Natural killer cell (primary cell): ENCODE results near the gene LTA. TPM values are rescaled to one million over a fixed set of nuclear protein-coding genes. Genes with fewer than 3 reads are reported as not detected.
A peak's percentile ranks its signal among the peaks of the same experiment; 100 is the strongest.

Experiments
- ATAC-seq, 3 donors: fragments of 150-1000 bp in 2 of 3; fragments of 200-7000 bp in 1 of 3; cut with Tn5 transposase; 1 replicate in 1 of 3; 2 replicates in 2 of 3; pipeline ENCODE4 v1.10.0; 2021; ENCODE audit warnings: mild to moderate bottlenecking in 2 of 3, moderate library complexity in 2 of 3
- DNase-seq, 2 donors: peaks; one replicate each; pipeline versions ENCODE4 v3.0.0 to v3.0.0-alpha.2; 2013 to 2021; ENCODE audit warnings: mixed read lengths in 1 of 2
- H3K27ac ChIP-seq: one replicate; pipeline ENCODE4 v1.5.1; 2013; ENCODE audit warnings: mild to moderate bottlenecking, low read length
- H3K27me3 ChIP-seq: one replicate; pipeline ENCODE4 v1.6.1; 2013; ENCODE audit warnings: low read length; ENCODE audit not compliant: control insufficient read depth, insufficient read depth
- H3K36me3 ChIP-seq: one replicate; pipeline ENCODE4 v1.6.1; 2013; ENCODE audit warnings: low read length; ENCODE audit not compliant: control insufficient read depth, insufficient read depth
- H3K4me1 ChIP-seq: one replicate; pipeline ENCODE4 v1.6.1; 2013; ENCODE audit warnings: low read length; ENCODE audit not compliant: control insufficient read depth, insufficient read depth
- H3K4me3 ChIP-seq: one replicate; pipeline ENCODE4 v1.5.1; 2013; ENCODE audit warnings: low read length
- H3K9me3 ChIP-seq: one replicate; pipeline ENCODE4 v1.6.1; 2013; ENCODE audit warnings: low read length; ENCODE audit not compliant: control insufficient read depth, insufficient read depth
- H3K27ac Mint-ChIP-seq, 2 donors: one replicate each; pipeline ENCODE4 v1.8.0; 2022; ENCODE audit warnings: mild to moderate bottlenecking in 2 of 2, mixed read lengths in 2 of 2, moderate library complexity in 1 of 2
- H3K27me3 Mint-ChIP-seq, 2 donors: one replicate each; pipeline ENCODE4 v1.8.0; 2022; ENCODE audit warnings: low read depth in 2 of 2, mixed read lengths in 2 of 2
- H3K36me3 Mint-ChIP-seq: one replicate; pipeline ENCODE4 v1.8.0; 2022; ENCODE audit warnings: mixed read lengths
- H3K4me1 Mint-ChIP-seq, 2 donors: one replicate each; pipeline ENCODE4 v1.8.0; 2022; ENCODE audit warnings: mixed read lengths in 2 of 2
- H3K4me3 Mint-ChIP-seq: one replicate; pipeline ENCODE4 v1.8.0; 2022; ENCODE audit warnings: mild to moderate bottlenecking, moderate library complexity, mixed read lengths
- H3K9me3 Mint-ChIP-seq, 2 donors: one replicate each; pipeline ENCODE4 v1.8.0; 2022; ENCODE audit warnings: mixed read lengths in 2 of 2
- WGBS: methylation state at CpG from one replicate; pipeline ENCODE4 v1.1.7; 2013; ENCODE audit warnings: missing lambda C conversion rate; ENCODE audit not compliant: insufficient coverage; 5-methylcytosine and 5-hydroxymethylcytosine counted together
- intact Hi-C: fragments of 100-400 bp; cut with micrococcal nuclease; formaldehyde crosslinking; loops from one replicate; pipeline ENCODE4 v1.14.2; 2022
- total RNA-seq, 4 donors: library from RNA; stranded (reverse); fragments of 120-200 nt in 1 of 4; gene quantifications; one replicate each; pipeline versions ENCODE4 v1.2.3 to v1.2.4, GENCODE V29; 2013 to 2022
- TF ChIP-seq, protein P1 (sequence below): fragments of 200-600 bp; IDR thresholded peaks from one replicate; pipeline ENCODE4 v1.8.0; 2022; ENCODE audit warnings: antibody characterized with exemption

LTA gene
- total RNA-seq, 3 donors from 2014 or later (not counting 1 experiment from before 2014, with no cell fraction given), result 7.6 to 13.1 (median 8.7) TPM

DNA sequence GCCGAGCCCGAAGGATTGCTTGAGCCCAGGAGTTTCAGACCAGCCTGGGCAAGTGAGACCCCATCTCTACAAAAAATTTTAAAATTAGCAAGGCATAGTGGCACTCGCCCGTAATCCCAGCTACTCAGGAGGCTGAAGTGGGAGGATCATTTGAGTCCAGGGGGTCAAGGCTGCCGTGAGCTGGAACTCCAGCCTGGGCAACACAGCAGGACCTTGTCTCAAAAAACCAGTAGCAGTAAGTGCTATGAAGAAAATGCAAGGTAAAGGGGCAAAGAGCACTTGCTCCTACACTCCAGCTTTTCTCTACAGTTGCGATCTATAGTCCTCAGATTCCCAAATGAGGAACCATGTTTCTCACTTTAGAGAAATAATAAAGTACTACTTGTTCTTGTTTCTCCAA lies 28.4 kb upstream of the LTA start:
- no peak overlapping the region for H3K4me3 Mint-ChIP-seq
- 100% methylated on average over 5 of the region's 6 CpGs for WGBS
- no peak for ATAC-seq

DNA sequence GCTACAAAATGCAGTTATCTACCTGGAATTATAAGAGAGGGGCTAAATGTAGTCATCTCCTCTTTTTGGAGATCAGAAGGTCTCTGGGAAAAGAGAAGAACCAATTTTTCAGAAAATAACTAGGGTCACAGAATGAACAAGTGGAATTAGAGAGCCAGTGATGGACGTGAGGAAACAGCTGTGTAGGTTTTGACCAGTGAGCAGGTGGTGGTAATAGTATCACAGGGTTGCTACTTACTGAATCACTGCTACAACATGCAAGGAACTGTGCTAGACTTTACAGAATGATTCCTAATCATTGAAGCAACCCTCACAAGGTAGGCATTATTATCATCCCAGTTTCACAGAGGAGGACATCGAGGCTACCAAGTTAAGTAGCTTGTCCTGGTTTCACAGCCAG lies 27.4 kb upstream of the LTA start:
- peaks cover 40% of the 10 kb centered on the region for H3K4me1 ChIP-seq
- peak overlapping the region; percentile 22 for H3K4me3 Mint-ChIP-seq
- no peak for DNase-seq

More for the DNA sequence above, 28.4 kb upstream of the LTA start:
- Histone ChIP-seq H3K9me3 (no peaks in the 10 kb centered on the region), H3K27me3 (no peaks in the 10 kb centered on the region), H3K36me3 (peaks cover 17% of the 10 kb centered on the region), H3K4me1 (peaks cover 50% of the 10 kb centered on the region), H3K27ac (no peak overlapping the region), H3K4me3 (no peak overlapping the region)
- Mint-ChIP-seq H3K27ac (peak overlapping the region in 1 of 2 donors; percentile 96), H3K9me3 (no peaks in the 10 kb centered on the region), H3K27me3 (no peaks in the 10 kb centered on the region), H3K36me3 (peaks cover 19% of the 10 kb centered on the region), H3K4me1 (peaks cover 62 to 63% of the 10 kb centered on the region in 2 donors)
- intact Hi-C loops, result loop anchor here (5.0 to 10.0 kb wide), 3 partner anchors 124 to 289 kb away; partner anchors contain the start of genes CLIC1, CSNK2B and LY6G5B
- no peak for DNase-seq
- TF ChIP-seq, protein P1, sequence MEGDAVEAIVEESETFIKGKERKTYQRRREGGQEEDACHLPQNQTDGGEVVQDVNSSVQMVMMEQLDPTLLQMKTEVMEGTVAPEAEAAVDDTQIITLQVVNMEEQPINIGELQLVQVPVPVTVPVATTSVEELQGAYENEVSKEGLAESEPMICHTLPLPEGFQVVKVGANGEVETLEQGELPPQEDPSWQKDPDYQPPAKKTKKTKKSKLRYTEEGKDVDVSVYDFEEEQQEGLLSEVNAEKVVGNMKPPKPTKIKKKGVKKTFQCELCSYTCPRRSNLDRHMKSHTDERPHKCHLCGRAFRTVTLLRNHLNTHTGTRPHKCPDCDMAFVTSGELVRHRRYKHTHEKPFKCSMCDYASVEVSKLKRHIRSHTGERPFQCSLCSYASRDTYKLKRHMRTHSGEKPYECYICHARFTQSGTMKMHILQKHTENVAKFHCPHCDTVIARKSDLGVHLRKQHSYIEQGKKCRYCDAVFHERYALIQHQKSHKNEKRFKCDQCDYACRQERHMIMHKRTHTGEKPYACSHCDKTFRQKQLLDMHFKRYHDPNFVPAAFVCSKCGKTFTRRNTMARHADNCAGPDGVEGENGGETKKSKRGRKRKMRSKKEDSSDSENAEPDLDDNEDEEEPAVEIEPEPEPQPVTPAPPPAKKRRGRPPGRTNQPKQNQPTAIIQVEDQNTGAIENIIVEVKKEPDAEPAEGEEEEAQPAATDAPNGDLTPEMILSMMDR, result no peak

DNA sequence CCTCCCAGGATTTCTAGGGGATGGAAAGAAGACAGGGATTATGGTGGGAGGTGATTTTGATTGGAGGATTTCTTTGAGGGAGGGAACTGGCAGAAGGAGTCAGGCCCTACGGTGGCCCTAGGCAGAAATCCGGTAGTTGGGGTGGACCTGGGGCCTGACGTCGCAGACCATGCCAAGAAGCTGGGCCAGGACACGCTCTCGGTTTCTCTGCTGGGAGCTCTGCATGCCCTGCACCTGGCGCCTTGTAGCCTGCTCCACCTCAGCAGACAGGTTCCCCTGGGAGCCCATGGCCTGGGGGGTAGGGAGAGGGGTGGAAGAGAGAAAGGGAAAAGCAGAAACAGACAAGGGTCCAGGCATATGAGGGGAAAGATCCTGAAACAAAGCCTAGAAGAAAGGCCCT lies 26.8 kb upstream of the LTA start:
- no peaks in the 10 kb centered on the region for H3K27me3 ChIP-seq
- H3K27ac Mint-ChIP-seq, result peak overlapping the region in 1 of 2 donors; percentile 21
- DNase-seq, result no peak
- H3K4me1 Mint-ChIP-seq, result peaks cover 45 to 52% of the 10 kb centered on the region in 2 donors
- TF ChIP-seq, protein P1, result no peak
- peak overlapping the region; percentile 41 for H3K4me3 Mint-ChIP-seq
- 95% methylated on average over 7 of the region's 7 CpGs for WGBS
- H3K4me1 ChIP-seq, result peaks cover 34% of the 10 kb centered on the region
- H3K36me3 Mint-ChIP-seq, result peaks cover 7% of the 10 kb centered on the region
- ATAC-seq, result no peak
- no peaks in the 10 kb centered on the region for H3K9me3 ChIP-seq
- H3K9me3 Mint-ChIP-seq, result no peaks in the 10 kb centered on the region
- peaks cover under 1% of the 10 kb centered on the region for H3K36me3 ChIP-seq
- intact Hi-C loops, result loop anchor here (10.0 kb wide), 1 partner anchor 190 kb away; the partner anchor contains the start of gene CLIC1
- H3K27ac ChIP-seq, result no peak overlapping the region
- H3K4me3 ChIP-seq, result no peak overlapping the region
- H3K27me3 Mint-ChIP-seq, result no peaks in the 10 kb centered on the region

More for the DNA sequence above, 27.4 kb upstream of the LTA start:
- Mint-ChIP-seq H3K4me1 (peaks cover 51 to 58% of the 10 kb centered on the region in 2 donors), H3K36me3 (peaks cover 13% of the 10 kb centered on the region), H3K27me3 (no peaks in the 10 kb centered on the region), H3K9me3 (no peaks in the 10 kb centered on the region), H3K27ac (peak overlapping the region in 1 of 2 donors; percentile 21)
- Histone ChIP-seq H3K36me3 (peaks cover 7% of the 10 kb centered on the region), H3K9me3 (no peaks in the 10 kb centered on the region), H3K4me3 (no peak overlapping the region), H3K27me3 (no peaks in the 10 kb centered on the region), H3K27ac (no peak overlapping the region)
- ATAC-seq, result no peak
- 85% methylated on average over 2 of the region's 2 CpGs for WGBS
- TF ChIP-seq, protein P1, result no peak
- intact Hi-C loops, result loop anchor here (5.0 to 10.0 kb wide), 3 partner anchors 123 to 288 kb away; partner anchors contain the start of genes CLIC1, CSNK2B and LY6G5B
